GM10248 (cell line): ENCODE results near the gene EEPD1.

ENCODE experiments used
- CTCF ChIA-PET: fragments of 300-600 bp; sonication (Branson Sonifier 250); formaldehyde crosslinking; extraction: SDS; loops from one replicate; lab custom pipeline; 2021; ENCODE audit warnings: antibody characterized with exemption; lab: Yijun Ruan, JAX
- POLR2A ChIA-PET: fragments of 350-650 bp; sonication (Branson Sonifier 250); formaldehyde crosslinking; extraction: SDS; loops from one replicate; lab custom pipeline; 2020; ENCODE audit warnings: antibody characterized with exemption; lab: Yijun Ruan, JAX
- DNase-seq: peaks from one replicate; pipeline ENCODE4 v3.0.0; 2012; ENCODE audit errors: extremely low spot score
- CTCF ChIP-seq: IDR thresholded peaks from 2 replicates; pipeline ENCODE4 v1.5.1; 2012; ENCODE audit warnings: mild to moderate bottlenecking, low read depth; ENCODE audit errors: extremely low read depth, missing control alignments, control extremely low read depth

Gene EEPD1

GRCh38 chr7:36149694-36150452 is 3.2 kb upstream of the EEPD1 start:
- no peak for TF ChIP-seq CTCF
- ChIA-PET CTCF (no interaction called here), POLR2A (no interaction called here)
- DNase-seq = no peak

DNA sequence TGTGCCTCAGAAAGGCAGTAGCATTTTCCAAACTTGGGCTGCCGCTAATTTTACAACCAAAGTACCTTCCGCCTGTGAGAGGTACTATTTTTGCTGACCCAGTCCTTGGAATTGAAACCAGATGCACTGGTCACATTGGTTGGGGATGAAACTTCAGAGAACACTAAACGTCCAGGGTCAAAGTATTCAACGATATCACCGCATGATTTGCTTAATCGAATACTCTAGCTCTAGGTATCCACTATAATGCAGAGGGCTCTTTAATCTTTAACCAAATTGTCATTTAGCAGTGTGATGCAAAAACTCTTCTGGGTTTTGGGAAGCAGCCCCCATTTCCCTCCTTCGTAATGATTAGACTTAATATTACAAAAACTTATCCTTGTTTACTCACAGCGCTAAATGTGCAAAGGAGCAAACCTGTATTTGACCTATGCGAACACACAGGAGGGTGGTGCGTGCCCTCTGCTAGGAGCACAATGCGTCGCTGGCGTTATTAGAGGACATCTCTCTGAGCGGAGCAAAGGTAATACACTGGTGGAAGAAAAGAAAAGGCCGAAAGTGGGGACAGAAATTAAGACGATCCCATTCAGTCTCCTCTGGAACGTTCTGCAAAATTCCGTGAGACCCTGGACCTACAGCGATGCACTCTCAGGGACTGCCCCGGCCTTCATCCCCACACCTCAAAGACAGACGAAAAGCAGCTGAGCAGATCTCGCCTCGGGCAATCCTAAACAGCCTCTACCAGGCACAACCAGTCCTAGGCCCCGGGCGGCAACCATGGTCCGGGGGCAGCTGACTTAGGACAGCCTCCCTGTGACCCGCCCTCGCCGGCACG is 916 bp upstream of the EEPD1 start:
- POLR2A ChIA-PET = no interaction called here
- CTCF ChIA-PET = no interaction called here
- TF ChIP-seq CTCF = no peak
- DNase-seq = no peak

GRCh38 chr7:36153571-36154097 is 580 bp downstream of the EEPD1 start:
- ChIA-PET CTCF (no interaction called here), POLR2A (no interaction called here)
- DNase-seq = no peak
- no peak for TF ChIP-seq CTCF

DNA sequence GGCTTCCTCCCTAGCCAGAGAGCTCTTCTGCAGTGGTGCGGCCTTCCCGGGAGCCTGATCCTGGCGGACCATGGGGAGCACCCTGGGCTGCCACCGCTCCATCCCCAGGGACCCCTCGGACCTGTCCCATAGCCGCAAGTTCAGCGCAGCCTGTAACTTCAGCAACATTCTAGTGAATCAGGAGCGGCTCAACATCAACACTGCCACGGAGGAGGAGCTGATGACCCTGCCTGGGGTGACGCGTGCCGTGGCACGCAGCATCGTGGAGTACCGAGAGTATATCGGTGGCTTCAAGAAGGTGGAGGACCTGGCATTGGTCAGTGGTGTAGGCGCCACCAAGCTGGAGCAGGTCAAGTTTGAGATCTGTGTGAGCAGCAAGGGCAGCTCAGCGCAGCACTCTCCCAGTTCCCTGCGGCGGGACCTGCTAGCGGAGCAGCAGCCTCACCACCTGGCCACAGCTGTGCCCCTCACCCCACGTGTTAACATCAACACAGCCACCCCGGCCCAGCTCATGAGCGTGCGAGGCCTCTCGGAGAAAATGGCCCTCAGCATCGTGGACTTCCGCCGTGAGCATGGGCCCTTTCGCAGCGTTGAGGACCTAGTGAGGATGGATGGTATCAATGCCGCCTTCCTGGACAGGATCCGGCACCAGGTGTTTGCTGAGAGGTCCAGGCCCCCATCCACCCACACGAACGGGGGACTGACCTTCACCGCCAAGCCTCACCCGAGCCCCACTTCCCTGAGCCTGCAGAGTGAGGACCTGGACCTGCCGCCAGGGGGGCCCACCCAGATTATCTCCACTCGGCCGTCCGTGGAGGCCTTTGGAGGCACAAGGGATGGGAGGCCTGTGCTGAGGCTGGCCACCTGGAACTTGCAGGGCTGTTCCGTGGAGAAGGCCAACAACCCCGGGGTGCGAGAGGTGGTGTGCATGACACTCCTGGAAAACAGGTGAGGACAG is 1.5 kb downstream of the EEPD1 start:
- no peak for DNase-seq
- TF ChIP-seq CTCF = no peak
- ChIA-PET POLR2A (no interaction called here), CTCF (no interaction called here)

DNA sequence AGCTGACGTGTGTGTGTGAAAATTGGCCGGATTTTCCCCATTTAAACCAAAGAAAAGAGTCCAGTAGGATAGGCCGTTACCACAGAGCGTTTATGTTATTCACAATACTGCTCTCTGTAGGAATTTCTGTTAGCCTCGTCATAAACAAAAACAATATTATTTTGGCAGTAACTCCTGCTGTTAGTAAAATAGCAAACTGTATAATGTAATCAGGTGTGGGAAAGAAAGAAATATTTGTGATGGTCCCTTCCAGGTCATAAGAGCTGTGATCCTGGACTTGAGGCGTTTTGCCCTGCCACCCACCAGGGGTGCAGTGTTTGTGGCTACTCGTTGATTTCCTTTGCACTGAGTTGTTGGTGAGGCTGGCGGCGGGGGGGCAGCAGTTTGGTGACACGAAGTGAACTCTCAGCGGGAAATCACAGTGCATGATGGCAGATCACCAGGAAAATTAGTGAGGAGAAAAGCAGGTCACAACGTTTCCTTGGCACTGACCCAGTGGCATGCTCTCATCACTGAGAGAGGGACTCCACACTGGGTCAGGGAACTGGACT is 2.8 kb downstream of the EEPD1 start:
- TF ChIP-seq CTCF = no peak
- ChIA-PET CTCF (no interaction called here), POLR2A (no interaction called here)
- no peak for DNase-seq
